SJCRH30 (cell line): ENCODE results near the gene MCTP1. TPM values are rescaled to one million over a fixed set of nuclear protein-coding genes. Genes with fewer than 3 reads are reported as not detected.
"Not testable (repeated sequence)": the region's sequence is repeated elsewhere in the genome, so short reads cannot be mapped to it uniquely, and the experiment has no call there.

Experiments used
- DNase-seq, 2 experiments: peaks; one replicate each; pipeline ENCODE4 v3.0.0-alpha.2; 2015 to 2020
- H3K27ac ChIP-seq: fragments of 250-450 bp; sonication (Bioruptor Pico); 2 replicates; pipeline ENCODE4 v1.5.1; 2020; ENCODE audit warnings: mild to moderate bottlenecking, moderate library complexity
- H3K27me3 ChIP-seq: fragments of 250-450 bp; sonication (Bioruptor Pico); 2 replicates; pipeline ENCODE4 v1.5.1; 2020; ENCODE audit warnings: mild to moderate bottlenecking, moderate library complexity
- H3K36me3 ChIP-seq: fragments of 250-450 bp; sonication (Bioruptor Pico); 2 replicates; pipeline ENCODE4 v1.5.1; 2020; ENCODE audit warnings: mild to moderate bottlenecking, moderate library complexity
- H3K4me1 ChIP-seq: fragments of 250-450 bp; sonication (Bioruptor Pico); 2 replicates; pipeline ENCODE4 v1.5.1; 2020; ENCODE audit warnings: mild to moderate bottlenecking, moderate library complexity
- H3K4me3 ChIP-seq: fragments of 250-450 bp; sonication (Bioruptor Pico); 2 replicates; pipeline ENCODE4 v1.5.1; 2020; ENCODE audit warnings: mild to moderate bottlenecking, moderate library complexity
- H3K9me3 ChIP-seq: fragments of 250-450 bp; sonication (Bioruptor Pico); replicated peaks from 2 replicates; pipeline ENCODE4 v1.5.1; 2020; ENCODE audit warnings: mild to moderate bottlenecking, moderate library complexity
- total RNA-seq: library from RNA; depleted of rRNA; stranded (reverse); fragments of >200 nt; shearing (Covaris generic); gene quantifications from 2 replicates; pipeline ENCODE4 v1.2.3, GENCODE V29; 2014

The MCTP1 gene
- total RNA-seq, 1 experiment from 2014 or later, result 1.8 TPM

DNA sequence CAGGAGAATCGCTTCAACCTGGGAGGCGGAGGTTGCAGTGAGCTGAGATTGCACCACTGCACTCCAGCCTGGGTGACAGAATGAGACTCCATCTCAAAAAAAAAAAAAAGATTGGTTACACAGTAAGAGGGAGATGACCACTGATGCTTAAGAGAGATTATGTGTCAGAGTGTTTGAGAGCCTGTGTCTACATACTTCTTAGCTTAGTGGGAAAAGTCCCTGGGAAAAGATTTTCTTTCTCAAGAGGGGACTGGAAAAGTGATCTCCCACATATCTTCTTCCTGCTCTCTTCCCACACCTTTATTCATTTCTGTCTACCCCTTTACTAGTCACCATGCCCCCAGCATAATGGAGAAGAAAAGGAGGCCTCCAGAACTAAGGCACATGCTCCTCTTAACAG is 55.2 kb downstream of the MCTP1 start:
- H3K4me1 ChIP-seq, result peaks cover 6% of the 10 kb centered on the region; the same call in 1 of the 2 replicates

DNA sequence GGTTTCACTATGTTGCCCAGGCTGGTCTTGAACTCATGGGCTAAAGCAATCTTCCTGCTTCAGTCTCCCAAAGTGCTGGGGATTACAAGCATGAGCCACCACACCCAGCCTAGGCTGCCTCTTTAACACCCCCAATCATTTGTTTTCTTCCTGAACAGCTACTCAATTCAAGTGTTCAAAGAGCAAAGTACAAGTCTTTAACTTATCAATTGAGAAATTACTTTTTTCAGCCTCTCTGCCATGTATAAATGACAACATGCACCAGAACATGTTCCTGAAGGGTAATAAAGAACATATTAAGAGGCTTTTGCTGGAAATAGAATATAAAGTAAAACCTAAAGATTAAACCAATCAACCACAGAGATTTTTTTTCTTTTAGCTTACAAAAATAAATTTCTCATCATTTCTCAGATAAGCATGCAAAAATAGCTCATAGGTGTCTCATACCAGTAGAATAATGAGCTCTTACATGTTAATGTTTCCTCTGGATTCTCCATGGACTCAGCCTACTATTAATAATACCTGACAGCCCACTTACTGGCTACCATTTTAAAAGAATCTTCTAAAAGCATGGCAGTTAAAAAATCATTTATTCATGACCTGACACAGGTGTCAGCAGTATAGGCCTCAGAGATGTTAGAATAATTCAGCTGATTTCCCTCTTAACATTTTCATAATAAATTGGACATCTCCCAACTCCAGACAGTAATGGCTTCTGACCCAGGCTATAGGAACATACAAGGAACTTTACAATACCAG is 60.0 kb downstream of the MCTP1 start:
- H3K4me3 ChIP-seq, result no peak overlapping the region
- H3K9me3 ChIP-seq, result no peaks in the 10 kb centered on the region
- H3K27me3 ChIP-seq, result no peaks in the 10 kb centered on the region
- peaks cover 16% of the 10 kb centered on the region for H3K4me1 ChIP-seq
- no peak for DNase-seq
- H3K36me3 ChIP-seq, result no peaks in the 10 kb centered on the region
- no peak overlapping the region for H3K27ac ChIP-seq

More for the DNA sequence above, 55.2 kb downstream of the MCTP1 start:
- H3K4me3 ChIP-seq, result no peak overlapping the region
- no peaks in the 10 kb centered on the region for H3K27me3 ChIP-seq
- no peak overlapping the region for H3K27ac ChIP-seq
- peaks cover 5% of the 10 kb centered on the region; the same call in 1 of the 2 replicates for H3K9me3 ChIP-seq
- no peak for DNase-seq
- H3K36me3 ChIP-seq, result no peaks in the 10 kb centered on the region

- Histone ChIP-seq H3K27ac (no peak overlapping the region), H3K4me1 (peaks cover 25% of the 10 kb centered on the region), H3K36me3 (no peaks in the 10 kb centered on the region), H3K27me3 (no peaks in the 10 kb centered on the region), H3K4me3 (no peak overlapping the region), H3K9me3 (no peaks in the 10 kb centered on the region)
- no peak for DNase-seq
Measured at GRCh38 chr5:95223566-95224258, 61.2 kb downstream of the MCTP1 start.

GRCh38 chr5:95222836-95223235 is 62.1 kb downstream of the MCTP1 start:
- no peak for DNase-seq
- Histone ChIP-seq H3K4me3 (no peak overlapping the region), H3K27ac (no peak overlapping the region), H3K4me1 (peaks cover 34% of the 10 kb centered on the region), H3K36me3 (no peaks in the 10 kb centered on the region), H3K27me3 (no peaks in the 10 kb centered on the region), H3K9me3 (no peaks in the 10 kb centered on the region)

- DNase-seq, result no peak
- Histone ChIP-seq H3K4me3 (no peak overlapping the region), H3K4me1 (peaks cover 46% of the 10 kb centered on the region), H3K9me3 (no peaks in the 10 kb centered on the region), H3K27me3 (no peaks in the 10 kb centered on the region), H3K27ac (no peak overlapping the region), H3K36me3 (no peaks in the 10 kb centered on the region)
Measured at GRCh38 chr5:95221234-95221633, 63.7 kb downstream of the MCTP1 start.

- Histone ChIP-seq H3K27me3 (no peaks in the 10 kb centered on the region), H3K4me1 (peaks cover 53% of the 10 kb centered on the region), H3K4me3 (no peak overlapping the region), H3K27ac (no peak overlapping the region), H3K9me3 (no peaks in the 10 kb centered on the region), H3K36me3 (no peaks in the 10 kb centered on the region)
- DNase-seq, result no peak
Measured at GRCh38 chr5:95220381-95220780, 64.5 kb downstream of the MCTP1 start.

GRCh38 chr5:95219411-95219810 is 65.5 kb downstream of the MCTP1 start:
- DNase-seq, result peak; percentile 79 to 87
- no peaks in the 10 kb centered on the region for H3K9me3 ChIP-seq
- H3K27ac ChIP-seq, result peak overlapping the region; percentile 14
- no peaks in the 10 kb centered on the region for H3K36me3 ChIP-seq
- no peaks in the 10 kb centered on the region for H3K27me3 ChIP-seq
- no peak overlapping the region for H3K4me3 ChIP-seq
- peaks cover 58% of the 10 kb centered on the region for H3K4me1 ChIP-seq

- Histone ChIP-seq H3K9me3 (no peaks in the 10 kb centered on the region), H3K4me1 (peaks cover 58% of the 10 kb centered on the region), H3K36me3 (no peaks in the 10 kb centered on the region), H3K27me3 (no peaks in the 10 kb centered on the region), H3K27ac (peak overlapping the region; percentile 42), H3K4me3 (no peak overlapping the region)
- DNase-seq, result no peak
Measured at GRCh38 chr5:95217881-95218280, 67.0 kb downstream of the MCTP1 start.

GRCh38 chr5:95217351-95217750 is 67.5 kb downstream of the MCTP1 start:
- DNase-seq, result peak; percentile 16 to 67
- Histone ChIP-seq H3K27ac (peak overlapping the region; percentile 42), H3K9me3 (no peaks in the 10 kb centered on the region), H3K4me1 (peaks cover 58% of the 10 kb centered on the region), H3K27me3 (no peaks in the 10 kb centered on the region), H3K4me3 (no peak overlapping the region), H3K36me3 (no peaks in the 10 kb centered on the region)

GRCh38 chr5:95216136-95216955 is 68.5 kb downstream of the MCTP1 start:
- Histone ChIP-seq H3K9me3 (peaks cover 3% of the 10 kb centered on the region; the same call in 1 of the 2 replicates), H3K4me1 (peaks cover 58% of the 10 kb centered on the region), H3K4me3 (no peak overlapping the region), H3K27ac (peak overlapping the region; percentile 42; the same call in 1 of the 2 replicates), H3K27me3 (no peaks in the 10 kb centered on the region), H3K36me3 (no peaks in the 10 kb centered on the region)
- DNase-seq, result peak; percentile 52 to 68

DNA sequence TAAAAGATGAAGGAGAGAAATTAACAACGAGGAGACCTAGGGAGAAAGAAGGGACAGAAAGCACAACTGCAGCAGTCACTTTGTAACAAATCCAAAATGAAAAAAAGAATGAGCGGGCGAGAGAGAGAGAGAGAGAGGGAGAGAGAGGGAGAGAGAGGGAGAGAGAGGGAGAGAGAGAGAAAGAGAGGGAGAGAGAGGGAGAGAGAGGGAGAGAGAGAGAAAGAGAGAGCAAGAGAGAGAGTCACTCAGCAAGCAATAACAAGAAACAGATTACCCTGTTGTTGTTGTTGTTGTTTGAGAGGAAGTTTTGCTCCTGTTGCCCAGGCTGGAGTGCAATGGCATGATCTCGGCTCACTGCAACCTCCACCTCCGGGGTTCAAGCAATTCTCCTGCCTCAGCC is 77.1 kb downstream of the MCTP1 start:
- DNase-seq, H3K9me3 ChIP-seq, H3K27ac ChIP-seq, H3K4me3 ChIP-seq, H3K27me3 ChIP-seq, H3K4me1 ChIP-seq, H3K36me3 ChIP-seq: not testable (repeated sequence)

- H3K4me3 ChIP-seq, result no peak overlapping the region
Measured at GRCh38 chr5:95194856-95195255, 90.0 kb downstream of the MCTP1 start.

GRCh38 chr5:95191330-95191729 is 93.6 kb downstream of the MCTP1 start:
- Histone ChIP-seq H3K27ac (no peak overlapping the region), H3K27me3 (no peaks in the 10 kb centered on the region), H3K4me3 (no peak overlapping the region), H3K9me3 (no peaks in the 10 kb centered on the region), H3K36me3 (no peaks in the 10 kb centered on the region), H3K4me1 (no peaks in the 10 kb centered on the region)
- no peak for DNase-seq

More at GRCh38 chr5:95194856-95195255, 90.0 kb downstream of the MCTP1 start:
- no peaks in the 10 kb centered on the region for H3K36me3 ChIP-seq
- H3K27ac ChIP-seq, result no peak overlapping the region
- no peaks in the 10 kb centered on the region for H3K9me3 ChIP-seq
- no peak for DNase-seq
- no peaks in the 10 kb centered on the region for H3K4me1 ChIP-seq
- no peaks in the 10 kb centered on the region for H3K27me3 ChIP-seq

DNA sequence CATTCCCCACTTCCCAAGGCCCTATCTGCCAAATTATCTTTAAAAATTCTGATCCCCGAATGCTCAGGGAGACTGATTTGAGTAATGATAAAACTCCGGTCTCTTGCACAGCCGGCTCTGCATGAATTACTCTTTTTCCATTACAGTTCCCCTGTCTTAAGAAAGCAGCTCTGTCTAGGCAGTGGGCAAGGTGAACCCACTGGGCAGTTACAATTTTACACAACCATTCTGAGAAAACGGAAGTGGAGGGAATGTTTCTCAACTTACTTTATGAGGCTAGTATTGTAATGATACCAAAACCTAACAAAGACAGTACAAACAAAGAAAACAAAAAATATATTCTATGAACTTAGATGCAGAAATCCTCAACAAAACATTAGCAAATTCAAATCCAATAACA is 100.0 kb downstream of the MCTP1 start:
- H3K4me3 ChIP-seq, result no peak overlapping the region
- H3K36me3 ChIP-seq, result no peaks in the 10 kb centered on the region
- no peak overlapping the region for H3K27ac ChIP-seq
- no peaks in the 10 kb centered on the region; the same call in 1 of the 2 replicates for H3K9me3 ChIP-seq
- H3K27me3 ChIP-seq, result no peaks in the 10 kb centered on the region
- H3K4me1 ChIP-seq, result no peaks in the 10 kb centered on the region
- no peak for DNase-seq

- Histone ChIP-seq H3K27me3 (no peaks in the 10 kb centered on the region), H3K4me1 (peaks cover 15% of the 10 kb centered on the region), H3K4me3 (no peak overlapping the region), H3K9me3 (no peaks in the 10 kb centered on the region; the same call in 1 of the 2 replicates), H3K36me3 (no peaks in the 10 kb centered on the region), H3K27ac (no peak overlapping the region)
- no peak for DNase-seq
Measured at GRCh38 chr5:95181644-95182043, 103.2 kb downstream of the MCTP1 start.
